Retinal pigment epithelial cell (primary cell): ENCODE data around the gene DBR1.

Experiments
- DNase-seq: peaks from one replicate; pipeline ENCODE4 v3.0.0-alpha.2; 2010; ENCODE audit warnings: low read depth
- H3K4me3 ChIP-seq: 2 replicates; pipeline ENCODE4 v1.5.1; 2011; ENCODE audit warnings: mild to moderate bottlenecking, low read length, control low read depth, moderate library complexity
- CTCF ChIP-seq: conservative IDR thresholded peaks from 2 replicates; pipeline ENCODE4 v1.5.1; 2011; ENCODE audit warnings: low read depth, low read length, control low read depth, inconsistent platforms

DBR1 gene

GRCh38 chr3:138186221-138186620 lies 11.5 kb upstream of the DBR1 start:
- H3K4me3 ChIP-seq, result peak overlapping the region; percentile 81
- TF ChIP-seq CTCF, result no peak
- no peak for DNase-seq

GRCh38 chr3:138184994-138185393 lies 10.3 kb upstream of the DBR1 start:
- H3K4me3 ChIP-seq, result no peak overlapping the region
- no peak for DNase-seq
- TF ChIP-seq CTCF, result no peak

GRCh38 chr3:138180375-138181029 lies 5.8 kb upstream of the DBR1 start:
- DNase-seq, result no peak
- peak; percentile 49 for TF ChIP-seq CTCF
- H3K4me3 ChIP-seq, result no peak overlapping the region

- TF ChIP-seq CTCF, result no peak
- DNase-seq, result no peak
- H3K4me3 ChIP-seq, result peak overlapping the region; percentile 87
Measured at GRCh38 chr3:138173769-138174420, 826 bp downstream of the DBR1 start.

GRCh38 chr3:138172625-138173024 lies 2.1 kb downstream of the DBR1 start:
- H3K4me3 ChIP-seq, result no peak overlapping the region
- no peak for DNase-seq
- TF ChIP-seq CTCF, result no peak

GRCh38 chr3:138165061-138165460 lies 9.7 kb downstream of the DBR1 start:
- DNase-seq, result no peak
- H3K4me3 ChIP-seq, result no peak overlapping the region
- TF ChIP-seq CTCF, result no peak

GRCh38 chr3:138157743-138158142 lies 17.0 kb downstream of the DBR1 start:
- no peak for TF ChIP-seq CTCF
- no peak overlapping the region for H3K4me3 ChIP-seq
- no peak for DNase-seq
